Thoracic aorta (tissue), 2 donors: ENCODE results near the gene PABPC1L. TPM values are rescaled to one million over a fixed set of nuclear protein-coding genes. Genes with fewer than 3 reads are reported as not detected.
"Not testable (repeated sequence)": the region's sequence is repeated elsewhere in the genome, so short reads cannot be mapped to it uniquely, and the experiment has no call there.

Experiments
- ATAC-seq: fragments of 150-250 bp; one replicate; pipeline ENCODE4 v1.8.0; 2017; ENCODE audit warnings: low read depth; ENCODE audit not compliant: insufficient number of reproducible peaks, low FRiP score
- DNase-seq: peaks from one replicate; pipeline ENCODE4 v3.0.0-alpha.2; 2020; ENCODE audit warnings: low spot score
- H3K27ac ChIP-seq, 2 donors: fragments of 200-600 bp; sonication (generic); 1 replicate in 1 of 2; 2 replicates in 1 of 2; pipeline ENCODE4 v1.5.1; 2016; ENCODE audit warnings: mild to moderate bottlenecking in 2 of 2, moderate library complexity in 2 of 2
- H3K27me3 ChIP-seq: fragments of 200-600 bp; sonication (generic); replicated peaks from 2 replicates; pipeline ENCODE4 v1.6.0; 2016; ENCODE audit warnings: mild to moderate bottlenecking; ENCODE audit not compliant: insufficient read depth
- H3K36me3 ChIP-seq: fragments of 200-600 bp; sonication (generic); one replicate; pipeline ENCODE4 v1.5.1; 2016
- H3K4me1 ChIP-seq, 2 donors: fragments of 200-600 bp; sonication (generic); 1 replicate in 1 of 2; 2 replicates in 1 of 2; pipeline versions ENCODE4 v1.5.1 to v1.6.0; 2016; ENCODE audit warnings: low read depth in 2 of 2, mild to moderate bottlenecking in 1 of 2; ENCODE audit not compliant: control insufficient read depth in 1 of 2
- H3K4me3 ChIP-seq: fragments of 200-600 bp; sonication (generic); 2 replicates; pipeline ENCODE4 v1.5.1; 2016; ENCODE audit warnings: mild to moderate bottlenecking
- H3K9me3 ChIP-seq: fragments of 200-600 bp; sonication (generic); 2 replicates; pipeline ENCODE4 v1.5.1; 2016
- CTCF ChIP-seq: fragments of 200-600 bp; sonication (generic); IDR thresholded peaks from one replicate; pipeline ENCODE4 v1.5.1; 2019; ENCODE audit warnings: antibody characterized with exemption
- total RNA-seq, 2 donors: library from RNA; depleted of rRNA; stranded (reverse); fragments of >200 nt; gene quantifications; one replicate each; pipeline versions ENCODE4 v1.1.0 to v1.2.3, GENCODE V29; 2016

The PABPC1L gene
- 10 to 100 TPM; 29.5 to 33.2 TPM for total RNA-seq

- H3K4me1 ChIP-seq = peaks cover 6 to 13% of the 10 kb centered on the region in 2 donors
- peak within 1 kb of the TSS; percentile 71 for H3K4me3 ChIP-seq
- ATAC-seq = no peak
- H3K9me3 ChIP-seq = no peaks in the 10 kb centered on the region
- H3K27ac ChIP-seq = no peak within 1 kb of the TSS
- no peaks in the 10 kb centered on the region for H3K27me3 ChIP-seq
- H3K36me3 ChIP-seq = peaks cover 29% of the 10 kb centered on the region
- DNase-seq = no peak
- no peak for TF ChIP-seq CTCF
Measured at GRCh38 chr20:44909872-44910689, at the start of gene PABPC1L. PABPC1L (plus strand) TSS chr20:44910060; CDS start chr20:44910144, 84 bp downstream.

- H3K4me1 ChIP-seq = peaks cover 50 to 74% of the 10 kb centered on the region in 2 donors
- H3K27me3 ChIP-seq = no peaks in the 10 kb centered on the region
- DNase-seq = peak; percentile 75
- no peak for TF ChIP-seq CTCF
- no peaks in the 10 kb centered on the region for H3K36me3 ChIP-seq
- H3K9me3 ChIP-seq = no peaks in the 10 kb centered on the region
- no peak overlapping the region for H3K4me3 ChIP-seq
- peak overlapping the region; percentile 93 for H3K27ac ChIP-seq
- ATAC-seq = peak; percentile 94
Measured at GRCh38 chr20:44861531-44862006, 48.3 kb upstream of the PABPC1L start.

GRCh38 chr20:44862286-44862685 lies 47.6 kb upstream of the PABPC1L start:
- peaks cover 57 to 78% of the 10 kb centered on the region in 2 donors for H3K4me1 ChIP-seq
- no peaks in the 10 kb centered on the region for H3K27me3 ChIP-seq
- DNase-seq = no peak
- no peaks in the 10 kb centered on the region for H3K36me3 ChIP-seq
- TF ChIP-seq CTCF = no peak
- no peak overlapping the region for H3K4me3 ChIP-seq
- ATAC-seq = no peak
- no peaks in the 10 kb centered on the region for H3K9me3 ChIP-seq
- H3K27ac ChIP-seq = peak overlapping the region; percentile 93

GRCh38 chr20:44863365-44864084 lies 46.3 kb upstream of the PABPC1L start:
- H3K4me3 ChIP-seq, DNase-seq, H3K36me3 ChIP-seq, ATAC-seq, H3K9me3 ChIP-seq, H3K27me3 ChIP-seq: not testable (repeated sequence)
- H3K4me1 ChIP-seq = peaks cover 53 to 69% of the 10 kb centered on the region in 2 donors
- peak overlapping the region; percentile 93 for H3K27ac ChIP-seq

GRCh38 chr20:44864493-44864892 lies 45.4 kb upstream of the PABPC1L start:
- ATAC-seq, DNase-seq, H3K9me3 ChIP-seq, H3K27me3 ChIP-seq, H3K36me3 ChIP-seq, H3K4me3 ChIP-seq: not testable (repeated sequence)
- H3K27ac ChIP-seq = peak overlapping the region in 1 of 2 donors; percentile 93
- H3K4me1 ChIP-seq = peaks cover 44 to 59% of the 10 kb centered on the region in 2 donors
